HG03159 (cell line): ENCODE measurements around the gene CUBN.
A peak's percentile ranks its signal among the peaks of the same experiment; 100 is the strongest.
"Not testable (repeated sequence)": the region's sequence is repeated elsewhere in the genome, so short reads cannot be mapped to it uniquely, and the experiment has no call there.

ENCODE experiments used
- ATAC-seq: cut with Tn5 transposase; IDR thresholded peaks from one replicate; pipeline ENCODE4 v1.9.1; 2021; ENCODE audit warnings: mild to moderate bottlenecking, moderate library complexity; ENCODE audit not compliant: unreplicated experiment

The CUBN gene

GRCh38 chr10:17021656-17022465, 107.8 kb downstream of the CUBN start:
- no peak for ATAC-seq

GRCh38 chr10:17019696-17020095, 109.9 kb downstream of the CUBN start:
- no peak for ATAC-seq

DNA sequence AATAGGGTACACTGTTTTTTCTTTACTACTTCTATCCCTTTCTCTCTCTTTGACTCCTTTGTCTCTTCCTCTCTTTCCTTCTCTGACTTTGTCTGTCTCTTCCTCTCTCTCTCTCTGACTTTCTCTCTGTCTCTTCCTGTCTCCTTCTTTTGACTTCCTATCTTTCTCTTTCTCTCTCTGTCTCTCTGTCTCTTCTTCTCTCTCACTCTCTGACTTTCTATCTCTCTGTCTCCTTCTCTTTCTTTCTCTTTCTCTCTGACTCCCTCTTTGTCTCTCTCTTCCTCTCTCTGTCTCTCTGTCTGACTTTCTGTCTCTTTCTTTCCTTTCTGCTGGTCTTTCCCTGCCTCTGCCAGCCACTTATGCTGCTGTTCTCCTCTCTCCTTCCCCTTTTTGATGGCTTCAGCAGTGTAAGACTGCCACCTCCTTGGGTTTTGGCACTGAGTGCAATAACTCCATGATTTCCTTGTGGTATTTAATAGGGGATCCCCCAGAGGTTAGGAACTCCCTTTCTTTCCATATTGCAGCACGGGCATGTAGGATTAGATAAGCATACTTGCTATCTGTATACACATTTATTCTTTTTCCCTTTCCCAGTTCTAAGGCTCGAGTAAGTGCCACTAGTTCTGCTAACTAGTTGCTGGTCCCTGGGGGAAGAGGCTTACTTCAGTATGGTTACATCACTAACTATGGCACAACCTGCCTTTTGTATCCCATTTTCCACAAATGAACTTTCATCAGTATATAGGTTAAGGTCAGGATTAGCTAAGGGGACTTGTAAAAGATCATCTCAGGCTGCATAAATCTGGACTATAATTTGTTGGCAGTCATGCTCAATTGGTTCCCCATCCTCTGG, 116.3 kb downstream of the CUBN start:
- not testable (repeated sequence) for ATAC-seq

DNA sequence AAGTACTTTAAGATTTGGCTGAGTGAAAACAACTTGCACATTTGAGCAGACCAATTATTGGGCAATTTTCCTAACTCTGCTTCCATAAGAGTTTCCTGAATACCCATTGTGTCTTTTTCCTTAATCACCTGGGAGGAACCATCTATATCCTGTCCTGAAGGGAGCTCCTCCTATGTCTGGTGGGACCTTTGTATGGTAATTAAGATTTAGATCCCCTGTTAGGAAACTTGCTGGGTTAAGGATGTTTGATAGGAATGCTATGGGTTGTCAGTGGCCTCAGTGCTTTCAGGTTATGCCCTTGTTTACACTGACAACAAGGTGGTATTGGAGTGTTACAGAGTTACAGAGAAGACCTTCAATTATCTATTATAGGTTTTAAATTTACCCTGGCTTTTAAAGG, 116.9 kb downstream of the CUBN start:
- not testable (repeated sequence) for ATAC-seq

DNA sequence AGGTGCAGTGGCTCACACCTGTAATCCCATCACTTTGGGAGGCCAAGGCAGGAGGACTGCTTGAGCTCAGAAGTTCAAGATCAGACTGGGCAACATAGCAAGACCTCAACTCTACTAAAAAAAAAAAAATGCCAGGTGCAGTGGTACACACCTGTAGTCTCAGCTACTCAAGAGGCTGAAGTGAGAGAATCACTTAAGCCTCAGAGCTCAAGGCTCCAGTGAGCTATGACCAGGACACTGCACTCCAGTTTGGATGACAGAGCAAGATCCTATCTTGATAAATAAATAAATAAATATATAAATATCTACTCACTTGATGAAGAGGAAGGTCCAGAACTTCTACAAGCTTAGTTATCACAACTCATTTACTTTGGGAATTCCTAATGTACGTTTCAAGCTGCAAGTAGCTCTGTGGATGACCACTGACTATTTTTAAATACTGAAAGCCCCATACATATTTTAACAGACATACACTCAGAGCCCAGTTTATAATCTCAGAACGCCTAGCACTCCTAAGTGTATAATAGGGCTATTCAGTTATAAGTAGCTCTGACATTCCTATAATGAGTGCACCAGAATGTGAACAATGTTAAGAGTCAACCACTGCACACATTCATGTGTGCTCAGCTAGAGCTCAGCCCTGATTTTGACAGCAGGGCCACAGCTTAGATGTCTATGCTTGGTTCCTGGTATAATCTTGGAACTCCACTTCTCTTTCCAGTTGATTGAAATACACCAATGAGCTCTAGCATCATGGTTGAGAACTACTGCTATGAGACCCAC, 119.1 kb downstream of the CUBN start:
- ATAC-seq, result no peak

DNA sequence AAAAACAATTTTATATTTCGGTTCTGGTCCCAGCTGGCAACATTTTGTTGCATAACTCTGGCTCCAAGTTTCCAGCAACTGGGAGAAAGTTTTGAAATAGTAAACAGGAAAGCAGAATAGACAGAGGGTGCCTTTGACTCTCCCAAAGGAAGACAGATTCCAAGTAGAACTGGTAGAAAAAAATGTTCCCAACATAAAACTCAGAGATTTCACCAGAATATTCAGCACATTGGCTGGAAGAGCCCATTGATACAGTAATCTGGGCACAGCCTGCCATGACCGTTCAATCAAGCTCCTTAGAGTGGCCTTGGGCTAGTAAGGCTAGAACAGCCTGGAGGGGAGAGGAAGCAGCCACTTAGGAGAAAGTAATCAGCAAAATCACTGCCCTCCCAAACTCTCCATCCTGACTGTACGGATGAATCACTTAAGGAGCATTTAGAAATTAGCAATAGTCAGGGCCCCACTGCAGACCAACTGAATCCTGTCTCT, 120.4 kb downstream of the CUBN start:
- no peak for ATAC-seq

DNA sequence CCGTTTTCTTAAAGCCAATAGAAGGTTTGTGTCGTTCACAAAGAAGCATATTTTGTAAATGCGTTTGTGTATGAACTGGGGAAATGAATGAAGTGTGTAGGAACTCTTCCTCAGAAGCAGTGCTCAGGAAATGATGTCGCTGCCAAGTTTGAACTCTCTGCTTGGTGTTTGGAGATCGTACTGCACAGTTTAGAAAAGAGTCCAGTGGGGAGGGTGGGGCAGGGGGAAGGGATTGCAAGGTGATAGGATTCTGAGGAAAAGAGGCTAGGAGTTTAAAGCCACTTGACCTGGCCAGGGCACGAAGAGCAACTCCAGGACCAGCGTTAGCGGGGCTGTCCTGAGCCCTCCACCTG, 122.2 kb downstream of the CUBN start:
- ATAC-seq, result no peak

GRCh38 chr10:17006631-17007417, 122.8 kb downstream of the CUBN start:
- no peak for ATAC-seq

DNA sequence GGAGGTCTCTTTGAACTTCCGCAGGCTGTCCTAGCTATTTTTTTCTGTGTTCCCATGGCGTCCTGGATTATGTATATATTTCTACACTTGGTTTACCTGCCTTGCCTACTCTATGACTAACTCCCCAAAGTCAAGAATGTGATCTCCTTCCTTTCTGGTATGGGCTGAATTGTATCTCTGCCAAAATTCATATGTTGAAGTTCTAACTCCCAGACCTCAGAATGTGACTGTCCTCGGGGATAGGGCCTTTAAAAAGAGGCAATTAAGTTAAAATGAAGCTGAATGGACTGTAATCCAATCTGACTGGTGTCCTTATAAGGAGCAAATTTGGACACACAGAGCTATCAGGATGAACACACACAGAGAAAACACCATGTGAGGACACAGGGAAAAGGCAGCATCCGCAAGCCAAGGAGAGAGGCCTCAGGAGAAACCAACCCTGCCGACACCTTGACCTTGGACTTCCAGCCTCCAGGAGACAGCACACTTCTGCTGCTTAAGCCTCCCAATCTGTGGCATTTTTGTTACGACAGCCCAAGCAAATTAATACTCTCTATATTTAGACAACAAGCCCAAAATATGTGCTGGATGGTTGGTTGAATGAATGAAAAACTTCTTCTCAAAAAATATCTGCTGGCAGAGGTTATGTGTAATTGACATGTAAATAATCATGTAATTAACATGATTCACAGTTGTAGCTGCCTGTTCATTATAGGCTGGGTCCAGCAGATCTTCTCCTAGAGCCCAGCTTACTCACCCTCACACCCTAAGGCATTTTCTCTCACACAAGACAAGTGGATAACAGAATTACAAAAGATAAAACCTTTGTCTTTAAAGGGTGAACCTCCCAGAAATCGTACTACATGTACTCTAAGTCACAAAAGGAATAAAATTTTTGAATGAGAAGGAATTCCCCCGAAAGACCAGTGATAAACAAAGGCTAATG, 123.7 kb downstream of the CUBN start:
- ATAC-seq, result no peak

DNA sequence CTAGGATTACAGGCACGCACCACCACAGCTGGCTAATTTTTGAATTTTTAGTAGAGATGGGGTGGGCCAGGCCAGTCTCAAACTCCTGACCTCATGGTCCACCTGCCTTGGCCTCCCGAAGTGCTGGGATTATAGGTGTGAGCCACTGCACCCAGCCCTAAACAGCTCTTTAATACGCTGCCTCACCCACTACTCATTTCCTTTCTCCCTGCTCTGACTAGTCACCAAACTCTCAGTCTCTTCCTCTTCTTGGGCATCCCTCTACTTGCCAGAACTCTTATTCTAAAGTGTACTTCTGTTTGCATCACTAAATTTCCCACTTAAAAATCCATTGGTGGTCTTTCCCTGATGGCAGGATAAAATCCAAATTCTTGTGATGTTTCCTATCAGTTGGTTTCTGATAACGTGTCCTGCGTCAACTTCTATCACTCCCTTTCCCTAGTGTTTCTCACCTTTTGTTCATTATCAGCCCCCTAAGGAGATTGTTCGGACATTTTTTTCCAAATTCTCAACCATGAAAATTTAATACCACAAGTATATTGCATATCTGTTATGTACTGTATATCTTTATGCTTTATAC, 124.7 kb downstream of the CUBN start:
- ATAC-seq, result no peak

DNA sequence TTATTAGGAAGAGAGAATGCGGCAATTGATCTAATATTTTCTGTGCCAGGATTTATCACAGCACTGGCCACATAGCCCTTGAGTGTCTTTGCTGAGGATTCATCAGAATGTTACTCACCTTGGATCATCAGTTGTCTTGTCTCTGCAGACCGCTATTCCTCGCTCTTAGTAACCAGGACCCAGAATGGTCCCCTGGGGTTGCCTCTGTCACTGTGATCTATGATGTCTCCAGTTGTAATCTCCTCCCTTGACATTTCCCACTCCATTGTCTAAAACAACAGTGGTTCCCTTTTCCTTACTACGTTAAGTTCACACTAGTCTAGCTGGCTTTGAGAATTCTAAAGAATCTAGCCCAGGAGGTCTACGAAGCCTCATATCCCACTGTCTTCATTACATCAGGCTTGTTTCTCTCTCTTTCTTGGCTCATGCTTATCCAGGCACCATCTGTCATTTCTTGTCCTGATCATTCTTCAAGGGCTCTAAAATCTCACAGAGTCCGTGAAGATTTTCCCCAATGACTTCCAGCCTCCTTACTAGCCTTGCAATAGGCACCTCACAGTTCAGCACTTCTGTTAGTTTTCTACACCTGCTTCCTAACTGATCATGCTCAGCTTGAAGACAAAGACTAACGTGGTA, 125.8 kb downstream of the CUBN start:
- ATAC-seq, result no peak

DNA sequence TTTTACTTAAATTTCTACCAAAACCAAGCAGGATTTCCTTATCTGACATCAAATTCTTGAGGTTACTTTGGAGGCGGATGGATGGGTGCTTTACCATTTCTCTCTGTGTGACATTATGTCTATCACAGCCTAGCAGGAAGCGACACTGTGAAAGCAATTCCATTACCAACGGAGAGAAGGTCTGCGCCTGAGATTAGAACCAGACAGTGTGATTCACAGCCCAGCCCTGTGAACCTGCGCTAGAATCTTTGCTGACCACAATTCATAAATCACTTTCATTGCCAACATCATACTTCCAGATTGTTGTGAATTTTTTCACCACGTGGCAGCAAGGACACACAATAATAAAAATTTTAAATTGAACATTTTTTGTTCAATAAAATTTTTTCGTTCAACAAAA, 126.5 kb downstream of the CUBN start:
- ATAC-seq, result no peak

GRCh38 chr10:17001961-17002749, 127.5 kb downstream of the CUBN start:
- ATAC-seq, result peak; percentile 47

GRCh38 chr10:17001297-17001744, 128.3 kb downstream of the CUBN start:
- ATAC-seq, result no peak

- ATAC-seq, result no peak
Measured at GRCh38 chr10:16999665-17000451, 129.8 kb downstream of the CUBN start.

DNA sequence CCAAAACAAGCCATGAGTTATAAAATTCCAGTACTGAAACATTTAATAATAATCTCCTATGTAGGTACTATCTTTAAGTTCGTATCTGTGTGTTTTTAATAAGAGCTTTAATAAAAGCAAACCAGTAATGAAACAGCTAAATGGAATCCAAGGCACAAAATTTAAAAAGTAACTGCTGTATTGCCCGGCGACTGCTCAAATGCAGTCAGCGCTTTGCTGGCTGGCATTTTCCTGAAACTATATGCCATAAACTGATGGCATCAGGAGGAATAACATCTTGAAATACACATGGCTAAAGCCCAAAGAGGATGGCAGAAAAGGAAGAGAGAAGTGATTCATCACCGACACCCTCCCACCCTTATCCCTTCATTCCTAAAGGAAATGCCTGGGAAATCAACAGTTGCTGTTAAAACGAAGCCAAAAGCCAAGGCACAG, 133.1 kb downstream of the CUBN start:
- no peak for ATAC-seq
